Measurements from ENCODE around the gene TLE3. TPM values are rescaled to one million over a fixed set of nuclear protein-coding genes. Genes with fewer than 3 reads are reported as not detected.

TLE3 gene
- polyA plus RNA-seq, 1 donor = 21.7 TPM

- no peak for DNase-seq (ENCODE audit: low read depth)
Measured at GRCh38 chr15:70031261-70031660, 66.5 kb downstream of the TLE3 start.

DNA sequence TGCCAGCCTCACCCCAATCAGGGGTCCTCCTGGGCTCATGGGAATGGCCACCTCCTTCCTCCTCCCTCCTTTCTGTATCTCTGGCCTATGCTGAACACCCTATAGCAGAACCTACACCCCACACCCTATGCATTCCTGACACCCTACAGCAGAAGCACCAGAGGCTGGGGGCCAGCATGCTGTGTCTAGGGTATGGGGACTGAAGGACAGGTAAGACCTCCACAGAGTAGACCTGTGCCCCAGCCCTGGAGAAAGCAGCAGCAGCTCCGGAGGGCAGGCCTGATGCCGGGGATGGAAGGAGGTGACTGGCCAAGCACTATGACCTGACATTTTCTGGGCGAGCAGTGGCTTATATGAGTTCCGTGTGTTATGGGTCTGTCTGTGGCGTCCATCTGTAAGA, 66.9 kb downstream of the TLE3 start:
- DNase-seq (ENCODE audit: low read depth) = no peak

GRCh38 chr15:70029297-70029701, 68.4 kb downstream of the TLE3 start:
- DNase-seq (ENCODE audit: low read depth) = no peak

DNA sequence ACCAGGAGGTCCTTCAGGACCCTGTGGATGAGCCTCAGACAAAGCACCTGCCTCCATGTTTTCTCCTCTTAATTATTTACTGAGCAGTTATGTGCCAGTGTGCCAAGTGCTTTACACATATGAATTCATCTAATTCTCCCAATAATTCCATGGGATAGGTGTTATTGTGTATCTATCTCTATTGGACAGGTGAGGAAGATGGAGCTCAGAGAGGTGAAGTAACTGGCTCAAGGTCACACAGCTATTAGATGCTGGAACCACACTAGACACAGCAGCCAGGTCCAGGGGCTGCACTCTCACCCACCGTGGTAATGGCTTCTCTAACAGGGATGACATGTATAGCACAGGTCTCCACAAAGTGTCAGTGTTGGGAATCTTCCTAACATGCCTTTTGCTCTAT, 70.2 kb downstream of the TLE3 start:
- DNase-seq (ENCODE audit: low read depth) = no peak

DNA sequence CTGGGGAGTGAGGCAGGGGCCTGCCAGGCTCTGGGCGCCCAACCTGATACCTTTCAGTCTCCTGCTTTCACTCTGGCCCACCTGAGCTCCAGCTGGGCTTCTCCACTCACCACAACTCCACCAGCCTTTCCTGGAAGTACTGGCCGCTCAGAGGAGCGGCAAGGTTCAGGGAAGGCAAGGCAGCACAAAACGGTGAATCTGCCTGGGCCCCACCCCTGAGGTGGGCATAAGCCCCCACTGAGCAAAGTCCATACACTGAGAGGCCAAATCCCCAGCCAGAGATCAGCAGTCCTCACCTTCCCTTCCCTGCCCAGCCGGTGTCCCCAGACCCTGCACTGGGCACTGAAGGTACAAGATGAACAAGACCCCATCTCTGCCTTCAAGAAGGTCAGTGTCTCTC, 70.7 kb downstream of the TLE3 start:
- DNase-seq (ENCODE audit: low read depth) = no peak

DNA sequence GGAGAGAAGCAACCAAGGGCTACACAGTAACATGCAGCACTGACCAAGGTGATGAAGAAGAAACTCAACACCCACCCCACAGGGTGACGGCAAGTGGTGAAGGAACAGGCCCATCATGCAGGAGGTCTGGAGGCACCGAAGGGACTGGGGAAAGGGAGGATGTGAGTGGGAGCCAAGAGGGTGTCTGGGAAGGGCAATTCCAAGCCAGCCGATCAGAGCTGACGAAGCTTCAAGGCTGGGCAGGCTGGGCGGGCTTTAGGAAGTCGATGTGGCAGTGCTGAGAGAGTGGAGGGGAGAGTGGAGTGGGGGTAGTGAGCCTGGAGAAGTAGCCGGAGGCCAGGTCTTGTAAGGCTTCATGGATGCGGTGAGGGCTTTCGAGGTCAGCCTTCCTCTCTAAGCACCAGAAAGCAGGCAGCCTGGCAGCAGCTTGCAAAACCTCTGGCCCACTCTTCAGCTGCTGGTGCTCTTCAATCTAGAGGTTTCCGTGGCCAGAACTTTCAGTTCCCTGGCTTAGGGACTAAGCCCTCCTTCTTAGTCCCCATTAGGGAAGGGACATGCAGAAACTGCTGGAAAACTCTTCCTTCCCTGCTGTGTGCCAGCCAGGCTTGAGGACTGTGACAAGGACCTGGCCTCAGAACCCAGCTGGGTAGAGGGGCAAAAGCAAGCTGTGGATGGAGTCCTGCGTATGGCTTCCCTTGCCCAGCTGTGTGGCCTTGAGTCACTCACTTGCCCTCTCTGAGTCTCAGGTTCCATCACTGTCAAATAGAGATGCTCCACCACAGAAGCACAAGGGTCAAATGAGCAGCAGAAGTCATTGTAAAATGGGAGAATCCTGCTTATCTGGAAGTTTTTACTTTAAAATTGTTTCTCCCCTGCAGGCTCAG, 72.1 kb downstream of the TLE3 start:
- no peak for DNase-seq (ENCODE audit: low read depth)

DNA sequence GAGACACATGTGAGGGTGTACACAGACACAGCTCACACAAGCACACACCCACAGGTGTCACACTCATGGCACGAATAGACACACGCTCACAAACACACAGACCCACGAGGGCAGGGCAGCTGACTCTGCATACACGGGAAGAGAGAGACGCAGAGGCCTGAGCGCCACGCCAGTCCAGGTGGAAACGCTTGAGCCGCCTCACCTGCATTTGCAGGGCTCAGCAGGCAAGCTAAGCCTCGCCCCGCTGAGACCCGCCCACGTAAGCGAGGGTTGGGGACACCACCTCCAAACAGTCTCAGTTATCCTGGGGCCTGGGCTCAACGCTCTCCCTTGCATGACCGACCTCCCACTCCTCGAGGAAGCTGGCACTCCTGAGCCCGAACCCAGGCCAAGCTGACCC, 73.2 kb downstream of the TLE3 start:
- no peak for DNase-seq (ENCODE audit: low read depth)

DNA sequence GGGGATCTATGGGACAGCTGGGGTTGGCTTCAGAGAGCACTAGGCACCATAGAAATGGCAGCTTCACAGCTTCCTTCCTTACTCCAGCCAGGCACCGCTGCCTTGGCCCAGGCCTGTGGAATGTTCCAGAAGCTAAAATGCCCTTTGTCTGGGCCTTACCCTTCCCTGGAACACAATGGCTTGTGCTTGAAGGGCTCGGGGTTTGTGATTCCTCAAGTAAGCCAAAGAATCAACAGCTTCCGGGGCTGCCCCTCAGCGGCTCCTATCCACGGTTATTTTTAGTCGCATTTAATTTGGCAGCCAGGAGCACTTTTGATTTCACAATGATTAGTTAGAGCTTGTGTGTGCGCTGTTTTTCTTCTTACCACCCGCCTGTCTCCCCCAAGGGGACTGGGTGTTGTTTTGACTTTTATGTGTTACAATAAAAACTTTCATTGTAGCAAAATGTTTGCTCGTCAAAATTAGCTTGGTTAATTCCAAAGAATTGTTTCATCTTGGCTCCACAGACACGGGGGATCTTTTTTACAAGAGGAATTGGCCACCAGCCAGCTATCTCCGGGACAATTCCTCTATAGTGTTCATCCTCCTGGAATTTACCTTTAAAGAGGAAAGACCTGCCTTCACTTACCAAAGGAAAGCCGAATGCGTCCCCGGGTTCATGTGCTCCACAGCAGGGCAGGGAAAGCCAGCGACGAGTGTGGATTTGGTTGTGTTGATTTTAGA, 73.8 kb downstream of the TLE3 start:
- DNase-seq (ENCODE audit: low read depth) = no peak

DNA sequence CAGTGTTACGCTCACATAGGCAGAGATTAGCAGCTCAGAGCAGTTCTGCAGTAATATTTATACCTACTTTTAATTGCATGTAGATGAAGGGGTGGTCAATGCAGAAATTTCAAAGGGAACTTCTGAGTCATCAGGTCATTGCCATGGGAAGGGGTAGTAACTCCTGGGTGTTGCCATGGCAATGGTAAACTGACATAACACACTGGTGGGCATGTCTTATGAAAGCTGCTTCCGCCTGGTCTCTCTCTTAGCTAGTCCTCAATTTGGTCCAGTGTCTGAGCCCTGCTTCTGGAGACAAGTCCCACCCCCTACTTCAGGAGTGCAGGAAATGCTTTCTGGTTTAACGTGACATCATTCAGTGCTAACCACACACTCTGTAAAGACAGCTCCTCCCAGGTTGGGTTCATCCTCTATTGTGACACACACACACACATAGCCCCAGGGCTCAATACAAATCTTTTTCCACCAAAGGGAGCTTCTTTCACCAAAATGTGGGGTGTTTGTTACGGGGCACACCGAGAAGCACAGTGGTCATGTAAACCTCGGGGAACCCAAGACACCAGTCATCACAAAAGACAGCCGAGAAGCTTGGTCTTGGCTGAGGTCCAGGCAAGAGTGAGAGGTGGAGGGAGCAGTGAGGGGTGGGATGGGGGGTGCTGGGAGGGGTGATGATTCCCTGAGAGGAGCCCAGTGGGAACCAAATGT, 74.5 kb downstream of the TLE3 start:
- DNase-seq (ENCODE audit: low read depth) = no peak

DNA sequence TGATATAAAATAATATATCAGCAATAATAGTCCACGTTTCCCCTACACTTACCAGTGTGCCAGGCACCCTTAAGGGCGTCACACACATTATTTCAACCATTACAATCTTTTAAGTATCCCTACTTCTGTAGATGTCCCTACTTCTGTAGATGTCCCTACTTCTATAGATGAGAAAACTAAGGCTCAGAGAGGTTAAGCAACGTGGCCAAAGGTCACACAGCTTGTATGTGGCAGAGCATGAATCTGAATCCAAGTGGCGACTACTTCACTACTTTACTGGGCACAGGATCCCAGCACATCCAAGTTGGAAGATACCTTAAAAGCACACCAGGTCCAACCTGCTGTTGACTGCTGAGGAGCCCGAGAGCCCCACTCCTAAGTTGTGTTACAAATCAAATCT, 77.5 kb downstream of the TLE3 start:
- no peak for DNase-seq (ENCODE audit: low read depth)

DNA sequence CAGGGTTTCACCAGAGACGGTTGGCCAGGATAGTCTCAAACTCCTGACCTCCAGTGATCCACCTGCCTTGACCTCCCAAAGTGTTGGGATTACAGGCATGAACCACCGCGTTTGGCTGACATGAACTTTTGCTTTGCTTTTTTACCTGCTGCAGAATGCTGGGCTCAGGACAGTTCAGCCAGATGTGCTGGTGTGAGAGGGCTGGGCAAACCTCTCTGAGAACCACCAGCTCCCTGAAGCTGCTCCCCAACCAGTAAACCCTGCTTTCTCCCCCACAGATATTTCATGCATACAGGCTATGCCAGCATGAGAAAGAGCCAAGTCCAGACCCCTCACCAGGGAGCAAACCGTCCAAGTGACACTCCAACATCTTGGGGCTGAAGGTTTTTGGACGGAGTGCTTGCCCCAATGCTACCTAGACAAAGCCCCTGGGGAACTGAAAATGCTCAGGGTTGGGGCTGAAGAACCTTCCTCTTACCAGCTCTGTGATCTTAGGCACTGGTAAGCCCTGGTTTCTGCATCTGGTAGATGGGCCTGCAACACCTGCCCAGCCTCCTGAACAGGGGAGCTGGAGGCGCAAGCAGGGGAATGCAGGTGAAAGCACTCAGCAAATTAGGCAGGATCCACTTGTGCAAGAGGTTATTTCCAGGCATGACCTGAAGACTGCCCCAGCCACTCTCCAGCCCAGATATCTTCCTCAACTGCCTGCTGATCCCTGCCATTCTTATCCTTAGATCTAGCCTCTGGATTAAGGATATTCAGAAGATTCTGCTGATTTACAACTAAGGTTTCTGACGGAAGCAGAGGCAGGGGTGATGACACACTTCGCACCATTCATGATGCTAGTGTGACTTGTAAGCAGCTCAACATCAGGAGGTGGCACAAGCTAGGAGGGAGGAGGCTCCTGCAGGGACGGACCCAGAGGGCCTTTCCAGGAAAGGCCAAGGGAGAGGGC, 78.8 kb downstream of the TLE3 start:
- no peak for DNase-seq (ENCODE audit: low read depth)

DNA sequence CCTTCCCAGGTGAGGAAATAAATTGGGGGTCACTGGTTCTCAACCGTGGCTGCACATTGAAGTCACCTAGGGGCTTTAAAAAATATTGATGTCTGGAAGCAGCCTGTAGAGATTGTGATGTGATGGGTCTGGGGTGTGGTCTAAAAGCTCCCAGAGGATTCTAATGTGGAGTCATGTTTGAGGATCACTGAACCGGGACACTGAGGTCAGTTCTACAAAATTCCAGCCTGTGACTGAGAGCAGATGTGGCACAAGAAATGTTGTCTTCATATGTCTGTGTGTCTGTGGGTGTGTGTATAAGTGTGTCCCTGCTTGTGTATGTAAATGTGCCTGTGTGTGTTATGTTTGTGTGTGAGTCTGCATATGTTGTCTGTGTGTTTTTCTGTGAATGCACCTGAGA, 79.9 kb downstream of the TLE3 start:
- DNase-seq (ENCODE audit: low read depth) = no peak

GRCh38 chr15:70017025-70017424, 80.7 kb downstream of the TLE3 start:
- DNase-seq (ENCODE audit: low read depth) = no peak

DNA sequence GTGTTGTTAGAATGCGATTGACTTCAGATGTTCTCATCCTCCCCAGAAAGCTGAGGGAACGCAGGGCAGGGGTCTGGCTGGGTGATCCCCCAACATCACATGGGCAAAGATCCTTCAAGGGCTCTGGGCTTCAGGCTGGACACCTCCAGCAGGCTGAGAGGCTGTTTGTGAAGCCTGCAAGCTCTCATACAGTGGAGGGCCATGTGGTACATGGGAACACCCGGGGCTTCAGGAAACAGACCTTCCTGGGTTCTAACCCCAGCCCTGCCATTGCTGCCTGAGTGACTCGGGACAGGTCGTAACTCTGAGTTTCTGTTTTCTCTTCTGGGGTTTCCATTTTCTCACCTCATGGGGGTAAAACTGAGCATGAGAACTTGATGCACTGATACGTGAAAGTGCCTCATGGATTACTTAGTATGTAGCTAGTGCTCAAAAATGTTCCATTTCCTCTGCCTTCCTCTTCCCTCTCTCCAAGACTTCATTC, 81.2 kb downstream of the TLE3 start:
- DNase-seq (ENCODE audit: low read depth) = no peak

GRCh38 chr15:70014860-70015490, 82.7 kb downstream of the TLE3 start:
- no peak for DNase-seq (ENCODE audit: low read depth)

DNA sequence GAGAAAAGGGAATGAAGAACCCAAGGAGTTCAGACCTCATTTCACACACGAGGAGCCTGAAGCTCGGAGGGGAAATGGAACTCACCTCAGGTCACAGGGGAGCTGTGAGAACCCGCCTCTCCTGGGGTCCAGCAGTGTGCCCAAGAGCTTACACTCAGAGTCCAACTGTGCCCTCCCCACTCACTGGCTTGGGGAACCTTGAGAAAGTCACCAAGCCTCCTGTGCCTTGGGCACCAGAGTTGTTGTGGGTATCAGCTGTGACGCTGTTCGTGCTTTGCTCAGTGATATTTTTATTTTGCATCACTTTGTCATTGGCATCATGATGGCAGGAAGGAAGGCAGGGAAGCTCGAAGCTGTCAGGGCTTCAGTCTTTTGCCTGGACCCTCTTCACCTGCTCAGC, 83.4 kb downstream of the TLE3 start:
- DNase-seq (ENCODE audit: low read depth) = no peak

- no peak for DNase-seq (ENCODE audit: low read depth)
Measured at GRCh38 chr15:70013656-70014313, 83.9 kb downstream of the TLE3 start.

GRCh38 chr15:70012895-70013294, 84.8 kb downstream of the TLE3 start:
- DNase-seq (ENCODE audit: low read depth) = no peak

- no peak for DNase-seq (ENCODE audit: low read depth)
Measured at GRCh38 chr15:70008697-70009290, 88.9 kb downstream of the TLE3 start.
